ENCODE data around the gene MRPL1.
"Not testable (repeated sequence)": the region's sequence is repeated elsewhere in the genome, so short reads cannot be mapped to it uniquely, and the experiment has no call there.

Gene MRPL1

GRCh38 chr4:77905651-77906263 lies 43.1 kb downstream of the MRPL1 start:
- no peak for DNase-seq
- in situ Hi-C loops (cut with HindIII; ENCODE audit: low pct_ligation_motif_present, low pct_unique_long_range_greater_than_20kb, low sequenced_read_pairs) = no loop called here

GRCh38 chr4:77910676-77911075 lies 48.0 kb downstream of the MRPL1 start:
- DNase-seq = no peak
- in situ Hi-C loops (cut with HindIII; ENCODE audit: low pct_ligation_motif_present, low pct_unique_long_range_greater_than_20kb, low sequenced_read_pairs) = no loop called here

GRCh38 chr4:77911091-77911490 lies 48.5 kb downstream of the MRPL1 start:
- in situ Hi-C loops (cut with HindIII; ENCODE audit: low pct_ligation_motif_present, low pct_unique_long_range_greater_than_20kb, low sequenced_read_pairs) = no loop called here
- DNase-seq = no peak

GRCh38 chr4:77911842-77912450 lies 49.3 kb downstream of the MRPL1 start:
- in situ Hi-C loops (cut with HindIII; ENCODE audit: low pct_ligation_motif_present, low pct_unique_long_range_greater_than_20kb, low sequenced_read_pairs) = no loop called here
- no peak for DNase-seq

GRCh38 chr4:77913348-77913747 lies 50.7 kb downstream of the MRPL1 start:
- no peak for DNase-seq
- in situ Hi-C loops (cut with HindIII; ENCODE audit: low pct_ligation_motif_present, low pct_unique_long_range_greater_than_20kb, low sequenced_read_pairs) = no loop called here

GRCh38 chr4:77917075-77917474 lies 54.4 kb downstream of the MRPL1 start:
- no peak for DNase-seq
- in situ Hi-C loops (cut with HindIII; ENCODE audit: low pct_ligation_motif_present, low pct_unique_long_range_greater_than_20kb, low sequenced_read_pairs) = no loop called here

GRCh38 chr4:77917601-77918000 lies 55.0 kb downstream of the MRPL1 start:
- DNase-seq = no peak
- in situ Hi-C loops (cut with HindIII; ENCODE audit: low pct_ligation_motif_present, low pct_unique_long_range_greater_than_20kb, low sequenced_read_pairs) = no loop called here

GRCh38 chr4:77920371-77920770 lies 57.7 kb downstream of the MRPL1 start:
- DNase-seq = no peak
- in situ Hi-C loops (cut with HindIII; ENCODE audit: low pct_ligation_motif_present, low pct_unique_long_range_greater_than_20kb, low sequenced_read_pairs) = no loop called here

- DNase-seq = peak; percentile 79
- in situ Hi-C loops (cut with HindIII; ENCODE audit: low pct_ligation_motif_present, low pct_unique_long_range_greater_than_20kb, low sequenced_read_pairs) = no loop called here
These were observed 59.1 kb downstream of the MRPL1 start for GRCh38 chr4:77921701-77922100.

GRCh38 chr4:77922158-77923094 lies 59.8 kb downstream of the MRPL1 start:
- in situ Hi-C loops (cut with HindIII; ENCODE audit: low pct_ligation_motif_present, low pct_unique_long_range_greater_than_20kb, low sequenced_read_pairs) = no loop called here
- DNase-seq = no peak

- peak; percentile 14 for DNase-seq
These were observed 65.6 kb downstream of the MRPL1 start for GRCh38 chr4:77927991-77928925.

GRCh38 chr4:77930154-77930639 lies 67.6 kb downstream of the MRPL1 start:
- no peak for DNase-seq
- in situ Hi-C loops (cut with HindIII; ENCODE audit: low pct_ligation_motif_present, low pct_unique_long_range_greater_than_20kb, low sequenced_read_pairs) = no loop called here

More at GRCh38 chr4:77927991-77928925, 65.6 kb downstream of the MRPL1 start:
- in situ Hi-C loops (cut with HindIII; ENCODE audit: low pct_ligation_motif_present, low pct_unique_long_range_greater_than_20kb, low sequenced_read_pairs) = no loop called here

- DNase-seq = no peak
- in situ Hi-C loops (cut with HindIII; ENCODE audit: low pct_ligation_motif_present, low pct_unique_long_range_greater_than_20kb, low sequenced_read_pairs) = no loop called here
These were observed 68.2 kb downstream of the MRPL1 start for GRCh38 chr4:77930876-77931275.

- no peak for DNase-seq
- in situ Hi-C loops (cut with HindIII; ENCODE audit: low pct_ligation_motif_present, low pct_unique_long_range_greater_than_20kb, low sequenced_read_pairs) = no loop called here
These were observed 69.0 kb downstream of the MRPL1 start for GRCh38 chr4:77931452-77932135.

- no peak for DNase-seq
- in situ Hi-C loops (cut with HindIII; ENCODE audit: low pct_ligation_motif_present, low pct_unique_long_range_greater_than_20kb, low sequenced_read_pairs) = no loop called here
These were observed 75.9 kb downstream of the MRPL1 start for GRCh38 chr4:77938560-77938959.

- DNase-seq; in situ Hi-C loops (cut with HindIII; ENCODE audit: low pct_ligation_motif_present, low pct_unique_long_range_greater_than_20kb, low sequenced_read_pairs): not testable (repeated sequence)
These were observed 83.3 kb downstream of the MRPL1 start for GRCh38 chr4:77945929-77946328.

- DNase-seq = no peak
- in situ Hi-C loops (cut with HindIII; ENCODE audit: low pct_ligation_motif_present, low pct_unique_long_range_greater_than_20kb, low sequenced_read_pairs) = no loop called here
These were observed 87.6 kb downstream of the MRPL1 start for GRCh38 chr4:77950203-77950602.

- in situ Hi-C loops (cut with HindIII; ENCODE audit: low pct_ligation_motif_present, low pct_unique_long_range_greater_than_20kb, low sequenced_read_pairs) = no loop called here
- no peak for DNase-seq
These were observed 89.8 kb downstream of the MRPL1 start for GRCh38 chr4:77952457-77952856.
